ENCODE results near the gene TRAF6. TPM values are rescaled to one million over a fixed set of nuclear protein-coding genes. Genes with fewer than 3 reads are reported as not detected.
A peak's percentile ranks its signal among the peaks of the same experiment; 100 is the strongest.
"Not testable (repeated sequence)": the region's sequence is repeated elsewhere in the genome, so short reads cannot be mapped to it uniquely, and the experiment has no call there.

Gene TRAF6
- total RNA-seq, 4 donors from 2014 or later = 7.8 to 12.2 (median 7.9) TPM

- Histone ChIP-seq H3K36me3 (peaks cover 0 to 73% (median 14%) of the 10 kb centered on the region in 3 donors), H3K9me3 (no peaks in the 10 kb centered on the region), H3K4me1 (peaks cover 0 to 15% (median 0%) of the 10 kb centered on the region in 3 donors), H3K27me3 (no peaks in the 10 kb centered on the region), H3K4me3 (no peak overlapping the region), H3K27ac (no peak overlapping the region)
- WGBS, 2 donors = 83 to 86% methylated on average over 4 to 6 of the region's 6 CpGs
- no peak for DNase-seq
- intact Hi-C loops (cut with DNase I) = loop anchor here (5.0 kb wide), 1 partner anchor 193 kb away; no protein-coding TSS in a partner anchor
- TF ChIP-seq POLR2A (IDR thresholded peaks at IDR 0.05) (no peak), CTCF (IDR thresholded peaks at IDR 0.05) (no peak)
Observed at GRCh38 chr11:36485298-36486002, 24.6 kb downstream of the TRAF6 start.

DNA sequence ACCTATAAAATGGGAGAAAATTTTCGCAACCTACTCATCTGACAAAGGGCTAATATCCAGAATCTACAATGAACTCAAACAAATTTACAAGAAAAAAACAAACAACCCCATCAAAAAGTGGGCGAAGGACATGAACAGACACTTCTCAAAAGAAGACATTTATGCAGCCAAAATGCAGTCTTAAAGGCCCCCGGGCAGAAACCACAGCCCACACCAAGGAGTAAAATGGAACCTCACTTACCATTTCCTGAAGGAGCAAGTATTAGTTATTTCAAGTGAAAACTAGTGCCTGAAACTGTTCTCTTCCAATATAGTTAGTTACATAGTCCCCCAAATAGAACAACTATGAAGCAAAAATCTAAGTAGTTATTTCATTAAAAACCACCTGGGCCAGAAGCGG, 27.0 kb downstream of the TRAF6 start:
- H3K9me3 ChIP-seq; H3K27ac ChIP-seq; H3K4me3 ChIP-seq; DNase-seq; H3K27me3 ChIP-seq; intact Hi-C loops (cut with DNase I): not testable (repeated sequence)
- peaks cover 0 to 49% (median 14%) of the 10 kb centered on the region in 3 donors for H3K36me3 ChIP-seq
- peaks cover 0 to 20% (median 0%) of the 10 kb centered on the region in 3 donors for H3K4me1 ChIP-seq
- 85 to 86% methylated on average over 3 of the region's 4 CpGs for WGBS, 2 donors

- Histone ChIP-seq H3K27ac (no peak overlapping the region), H3K27me3 (no peaks in the 10 kb centered on the region), H3K9me3 (no peaks in the 10 kb centered on the region), H3K4me3 (no peak overlapping the region), H3K4me1 (peaks cover 0 to 7% (median 0%) of the 10 kb centered on the region in 3 donors), H3K36me3 (peaks cover 0 to 27% (median 7%) of the 10 kb centered on the region in 3 donors)
- TF ChIP-seq POLR2A (IDR thresholded peaks at IDR 0.05) (no peak), CTCF (IDR thresholded peaks at IDR 0.05) (no peak)
- no peak for DNase-seq
- intact Hi-C loops (cut with DNase I) = no loop called here
Observed at GRCh38 chr11:36480833-36481232, 29.2 kb downstream of the TRAF6 start.

GRCh38 chr11:36478700-36479329, 31.3 kb downstream of the TRAF6 start:
- Histone ChIP-seq H3K27ac (no peak overlapping the region), H3K4me3 (no peak overlapping the region), H3K4me1 (peaks cover 0 to 7% (median 0%) of the 10 kb centered on the region in 3 donors), H3K27me3 (no peaks in the 10 kb centered on the region), H3K36me3 (peaks cover 0 to 9% (median 0%) of the 10 kb centered on the region in 3 donors), H3K9me3 (no peaks in the 10 kb centered on the region)
- WGBS, 2 donors = 32 to 35% methylated on average over 2 of the region's 2 CpGs
- TF ChIP-seq CTCF (IDR thresholded peaks at IDR 0.05) = peak in 4 of 6 experiments; percentile 38 to 62 (median 48)
- no peak for TF ChIP-seq POLR2A (IDR thresholded peaks at IDR 0.05)
- intact Hi-C loops (cut with DNase I) = no loop called here
- no peak for DNase-seq

DNA sequence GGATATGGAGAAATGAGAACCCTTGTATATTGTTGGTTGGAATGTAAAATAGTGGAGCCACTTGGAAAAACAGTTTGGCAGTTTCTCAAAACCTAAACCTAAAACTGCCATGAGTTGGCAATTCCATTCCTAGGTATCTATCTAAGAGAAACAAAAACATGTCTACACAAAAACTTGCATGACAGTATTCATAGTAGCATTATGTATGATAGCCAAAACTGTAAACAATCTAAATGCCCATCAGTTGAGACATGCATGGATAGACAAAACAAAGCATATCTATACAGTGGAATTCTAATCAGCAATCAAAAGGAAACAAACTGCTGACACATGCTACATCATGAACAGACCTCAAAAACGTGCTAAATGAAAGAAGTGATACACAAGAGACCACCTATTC, 34.9 kb downstream of the TRAF6 start:
- no peak overlapping the region for H3K27ac ChIP-seq
- 27% methylated on average over 1 of the region's 1 CpG for WGBS, 2 donors

More for the DNA sequence above, 34.9 kb downstream of the TRAF6 start:
- H3K4me3 ChIP-seq = no peak overlapping the region
- H3K9me3 ChIP-seq = no peaks in the 10 kb centered on the region
- peaks cover 0 to 26% (median 0%) of the 10 kb centered on the region in 3 donors for H3K4me1 ChIP-seq
- intact Hi-C loops (cut with DNase I) = no loop called here
- no peak for TF ChIP-seq POLR2A (IDR thresholded peaks at IDR 0.05)
- no peak for TF ChIP-seq CTCF (IDR thresholded peaks at IDR 0.05)
- H3K36me3 ChIP-seq = no peaks in the 10 kb centered on the region
- DNase-seq = no peak
- H3K27me3 ChIP-seq = no peaks in the 10 kb centered on the region
